BE2C (cell line): ENCODE measurements around the gene MTG1.

ENCODE experiments used
- DNase-seq: peaks from one replicate; pipeline ENCODE4 v3.0.0-alpha.2; 2020
- H3K27me3 ChIP-seq: fragments of 250-450 bp; sonication (Bioruptor Pico); 2 replicates; pipeline ENCODE4 v1.5.1; 2020; ENCODE audit warnings: mild to moderate bottlenecking
- H3K36me3 ChIP-seq: fragments of 250-450 bp; sonication (Bioruptor Pico); 2 replicates; pipeline ENCODE4 v1.5.1; 2020; ENCODE audit warnings: mild to moderate bottlenecking
- H3K4me1 ChIP-seq: fragments of 250-450 bp; sonication (Bioruptor Pico); 2 replicates; pipeline ENCODE4 v1.5.1; 2020
- H3K4me3 ChIP-seq: 2 replicates; pipeline ENCODE4 v1.5.1; 2011; ENCODE audit warnings: low read depth, low read length
- H3K9me3 ChIP-seq: fragments of 250-450 bp; sonication (Bioruptor Pico); 2 replicates; pipeline ENCODE4 v1.5.1; 2020
- CTCF ChIP-seq: IDR thresholded peaks from 2 replicates; pipeline ENCODE4 v1.5.1; 2012; ENCODE audit warnings: mild to moderate bottlenecking, low read depth, low read length

Gene MTG1

GRCh38 chr10:133418289-133418993 is 24.5 kb downstream of the MTG1 start:
- Histone ChIP-seq H3K36me3 (peaks cover 8% of the 10 kb centered on the region), H3K27me3 (peaks cover 8% of the 10 kb centered on the region), H3K9me3 (no peaks in the 10 kb centered on the region), H3K4me3 (no peak overlapping the region), H3K4me1 (no peaks in the 10 kb centered on the region)
- TF ChIP-seq CTCF = no peak
- no peak for DNase-seq

GRCh38 chr10:133419211-133419950 is 25.4 kb downstream of the MTG1 start:
- Histone ChIP-seq H3K27me3 (peaks cover 10% of the 10 kb centered on the region), H3K4me1 (no peaks in the 10 kb centered on the region), H3K36me3 (peaks cover 7% of the 10 kb centered on the region; the same call in 1 of the 2 replicates), H3K9me3 (no peaks in the 10 kb centered on the region), H3K4me3 (no peak overlapping the region)
- DNase-seq = no peak
- no peak for TF ChIP-seq CTCF

GRCh38 chr10:133420028-133420427 is 26.1 kb downstream of the MTG1 start:
- DNase-seq = no peak
- H3K27me3 ChIP-seq = peaks cover 10% of the 10 kb centered on the region
- TF ChIP-seq CTCF = no peak
- no peak overlapping the region for H3K4me3 ChIP-seq
- H3K9me3 ChIP-seq = no peaks in the 10 kb centered on the region
- no peaks in the 10 kb centered on the region for H3K4me1 ChIP-seq
- H3K36me3 ChIP-seq = peaks cover 7% of the 10 kb centered on the region; the same call in 1 of the 2 replicates

- Histone ChIP-seq H3K4me3 (no peak overlapping the region), H3K27me3 (peaks cover 10% of the 10 kb centered on the region), H3K9me3 (no peaks in the 10 kb centered on the region), H3K4me1 (no peaks in the 10 kb centered on the region), H3K36me3 (peaks cover 2% of the 10 kb centered on the region; the same call in 1 of the 2 replicates)
- TF ChIP-seq CTCF = no peak
- DNase-seq = no peak
Measured at GRCh38 chr10:133420579-133420978, 26.6 kb downstream of the MTG1 start.

- no peaks in the 10 kb centered on the region; the same call in 1 of the 2 replicates for H3K36me3 ChIP-seq
- DNase-seq = no peak
- H3K9me3 ChIP-seq = no peaks in the 10 kb centered on the region
- H3K4me1 ChIP-seq = no peaks in the 10 kb centered on the region
- H3K27me3 ChIP-seq = peaks cover 10% of the 10 kb centered on the region
- no peak for TF ChIP-seq CTCF
- no peak overlapping the region for H3K4me3 ChIP-seq
Measured at GRCh38 chr10:133421336-133422222, 27.6 kb downstream of the MTG1 start.
